Pons (tissue), 1 donor: ENCODE measurements around the gene TMEM200A.
"Not testable (repeated sequence)": the region's sequence is repeated elsewhere in the genome, so short reads cannot be mapped to it uniquely, and the experiment has no call there.

Source experiments
- DNase-seq: peaks from one replicate; pipeline ENCODE4 v3.0.0-alpha.2; 2016; ENCODE audit warnings: low spot score

The TMEM200A gene

DNA sequence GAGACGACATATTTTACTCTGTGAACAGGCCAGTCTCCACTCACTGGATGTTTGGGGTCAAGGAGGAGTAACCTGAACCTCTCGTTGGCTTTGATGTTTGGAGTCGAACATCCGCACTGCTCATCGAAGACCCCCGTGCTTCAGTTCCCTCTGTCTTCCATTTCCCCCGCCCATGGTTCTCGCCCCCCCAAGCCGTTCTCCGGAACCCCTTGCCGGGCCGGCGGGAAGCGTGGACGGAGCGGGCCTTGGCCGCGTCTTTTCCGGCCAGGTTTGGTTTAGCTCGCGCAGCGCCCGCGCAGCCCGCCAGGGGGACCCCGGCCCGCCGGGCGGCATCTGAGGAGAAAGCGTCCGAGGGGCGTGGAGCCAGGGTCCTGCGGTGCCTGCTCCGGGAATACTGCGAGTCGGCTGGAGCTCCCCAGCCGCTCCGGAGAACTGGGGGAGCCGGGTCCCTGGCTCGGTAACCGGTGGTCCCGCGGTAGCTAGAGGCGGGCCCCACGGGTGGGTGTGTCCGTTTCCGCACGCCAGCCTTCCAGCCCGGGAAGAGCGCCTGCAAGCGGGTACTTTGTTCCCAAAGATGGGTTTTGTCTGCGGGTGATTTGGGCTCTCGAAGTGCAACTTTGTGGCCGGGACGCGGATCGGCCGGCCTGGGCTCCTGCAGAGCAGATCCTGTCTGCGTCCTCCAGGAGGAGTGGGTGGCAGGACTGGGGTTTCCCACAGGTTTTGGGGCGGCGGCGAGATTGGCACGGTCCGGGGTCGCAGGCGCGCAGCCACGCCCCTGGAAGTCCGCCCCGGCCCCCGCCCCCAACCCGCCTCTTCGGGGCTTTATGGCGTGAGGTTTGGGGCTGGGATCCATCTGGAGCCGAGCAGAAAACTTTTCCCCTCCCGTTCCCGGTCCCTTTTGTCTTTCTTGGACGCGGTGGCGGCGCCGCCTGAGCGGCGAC, at the start of gene TMEM200A:
TMEM200A (plus strand) TSS at position 852 of the 941 bp plus-strand sequence. CDS start 74,406 bp downstream, outside the sequence.
- no peak for DNase-seq

DNA sequence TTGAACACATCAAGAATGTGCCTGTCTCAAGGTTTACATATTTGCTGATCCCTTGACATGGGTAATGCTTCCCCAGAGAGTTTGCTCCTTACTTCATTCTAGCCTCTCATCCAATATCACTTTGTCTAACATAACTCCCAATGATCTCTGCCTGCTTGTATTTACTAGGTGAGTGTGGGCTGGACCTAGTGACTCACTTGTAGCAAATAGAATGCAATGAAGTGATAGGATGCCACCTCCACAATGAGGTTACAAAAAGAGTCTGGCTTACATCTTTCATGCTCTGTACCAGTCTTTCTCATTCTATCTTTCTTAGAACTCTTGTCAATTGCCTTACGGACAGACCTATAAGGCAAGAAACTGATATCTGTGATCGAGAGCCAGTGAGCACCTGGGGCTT, 44.9 kb upstream of the TMEM200A start:
- no peak for DNase-seq

DNA sequence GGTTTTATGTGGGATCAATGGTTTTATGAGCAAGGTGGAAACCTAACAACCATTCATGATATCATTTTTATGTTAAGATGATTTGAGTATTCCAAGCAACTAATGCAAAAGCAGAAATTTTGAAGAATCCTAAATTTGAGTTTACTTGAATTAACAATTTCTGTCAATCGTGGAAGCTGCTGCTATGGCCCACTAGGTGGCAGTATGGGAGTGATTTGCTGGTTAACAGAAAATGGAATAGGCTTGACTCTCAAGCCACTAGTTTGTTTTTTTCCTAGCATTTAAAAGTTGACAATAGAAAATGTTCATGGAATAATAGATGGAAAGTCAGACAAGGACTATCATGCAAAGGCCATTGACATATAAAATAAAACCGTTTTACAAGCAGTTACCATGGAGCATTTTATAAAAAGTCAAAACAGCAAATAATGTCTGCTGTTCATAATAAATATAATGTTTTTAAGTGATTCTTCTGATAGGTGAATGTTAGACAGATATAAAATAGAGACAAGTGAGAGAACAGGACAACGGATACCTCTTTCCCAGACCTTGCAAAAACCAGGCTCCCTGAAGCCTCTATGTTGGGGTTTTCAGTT, 43.0 kb upstream of the TMEM200A start:
- peak; percentile 66 for DNase-seq

DNA sequence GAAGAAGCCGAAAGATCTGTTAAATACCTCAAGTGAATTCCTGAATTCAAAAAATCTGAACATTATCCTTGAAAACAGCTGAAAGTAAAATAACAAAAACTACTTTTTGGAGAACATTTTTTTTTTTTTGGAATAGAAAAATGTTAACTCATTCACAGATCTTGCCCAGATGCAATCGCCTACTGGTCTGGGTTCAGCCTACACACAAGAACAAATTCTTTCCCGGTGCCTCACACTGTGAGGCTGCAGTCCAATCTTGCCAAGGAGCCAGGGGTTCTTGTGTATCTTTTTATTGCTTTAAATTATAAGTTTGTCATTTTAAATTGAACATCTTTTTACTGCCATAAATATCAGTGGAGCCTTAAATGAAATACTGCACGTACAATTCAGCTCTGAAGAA, 41.2 kb upstream of the TMEM200A start:
- no peak for DNase-seq

DNA sequence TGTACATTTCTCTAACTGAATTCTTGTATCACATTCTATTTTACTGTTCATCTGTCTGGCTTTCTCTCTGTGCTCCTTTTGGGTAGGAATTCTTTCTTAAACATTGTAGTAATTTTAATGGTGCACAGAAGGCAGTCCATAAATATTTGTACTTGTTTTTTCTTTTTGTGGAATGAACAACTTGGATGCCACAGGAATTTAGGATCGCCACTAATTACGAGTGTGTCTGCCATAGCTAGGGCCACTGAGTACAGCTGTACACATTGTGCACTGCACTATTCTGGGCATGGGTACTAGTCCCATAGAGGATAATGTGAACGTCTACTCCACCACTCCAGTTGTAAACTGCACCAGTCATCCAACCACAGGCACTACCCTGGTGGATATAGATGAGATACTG, 39.3 kb upstream of the TMEM200A start:
- DNase-seq: no peak

DNA sequence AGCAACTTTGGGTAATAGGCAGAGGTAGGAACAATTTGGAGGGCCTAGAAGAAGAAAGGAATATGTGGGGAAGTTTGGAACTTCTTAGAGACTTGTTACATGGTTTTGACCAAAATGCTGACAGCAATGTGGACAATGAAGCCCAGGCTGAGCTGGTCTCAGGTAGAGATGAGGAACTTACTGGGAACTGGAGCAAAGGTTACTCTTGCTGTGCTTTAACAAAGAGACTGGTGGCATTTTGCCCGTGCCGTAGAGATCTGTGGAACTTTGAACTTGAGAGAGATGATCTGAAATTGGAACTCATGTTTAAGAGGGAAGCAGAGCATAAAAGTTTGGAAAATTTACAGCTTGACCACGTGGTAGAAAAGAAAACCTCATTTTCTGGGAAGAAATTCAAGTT, 28.3 kb upstream of the TMEM200A start:
- no peak for DNase-seq

DNA sequence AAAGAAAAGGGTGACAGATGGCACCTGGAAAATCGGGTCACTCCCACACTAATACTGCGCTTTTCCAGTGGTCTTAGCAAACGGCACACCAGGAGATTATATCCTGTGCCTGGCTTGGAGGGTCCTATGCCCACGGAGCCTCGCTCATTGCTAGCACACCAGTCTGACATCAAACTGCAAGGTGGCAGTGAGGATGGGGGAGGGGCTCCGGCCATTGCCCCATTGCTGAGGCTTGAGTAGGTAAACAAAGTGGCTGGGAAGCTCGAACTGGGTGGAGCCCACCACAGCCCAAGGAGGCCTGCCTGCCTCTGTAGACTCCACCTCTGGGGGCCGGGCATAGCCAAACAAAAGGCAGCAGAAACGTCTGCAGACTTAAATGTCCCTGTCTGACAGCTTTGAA, 19.5 kb upstream of the TMEM200A start:
- DNase-seq: not testable (repeated sequence)

DNA sequence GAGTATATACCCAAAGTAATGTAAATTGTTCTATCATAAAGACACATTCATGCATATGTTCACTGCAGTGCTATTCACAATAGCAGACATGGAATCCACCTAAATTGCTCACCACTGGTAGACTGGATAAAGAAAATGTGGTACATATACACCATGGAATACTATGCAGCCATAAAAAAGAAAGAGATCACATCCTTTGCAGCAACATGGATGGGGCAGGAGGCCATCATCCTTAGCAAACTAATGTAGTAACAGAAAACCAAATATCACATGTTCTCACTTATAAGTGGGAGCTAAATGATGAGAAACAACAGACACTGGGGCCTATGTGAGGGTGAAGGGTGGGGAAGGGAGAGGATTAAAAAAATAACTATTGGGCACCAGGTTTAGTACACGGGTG, 11.5 kb upstream of the TMEM200A start:
- no peak for DNase-seq

DNA sequence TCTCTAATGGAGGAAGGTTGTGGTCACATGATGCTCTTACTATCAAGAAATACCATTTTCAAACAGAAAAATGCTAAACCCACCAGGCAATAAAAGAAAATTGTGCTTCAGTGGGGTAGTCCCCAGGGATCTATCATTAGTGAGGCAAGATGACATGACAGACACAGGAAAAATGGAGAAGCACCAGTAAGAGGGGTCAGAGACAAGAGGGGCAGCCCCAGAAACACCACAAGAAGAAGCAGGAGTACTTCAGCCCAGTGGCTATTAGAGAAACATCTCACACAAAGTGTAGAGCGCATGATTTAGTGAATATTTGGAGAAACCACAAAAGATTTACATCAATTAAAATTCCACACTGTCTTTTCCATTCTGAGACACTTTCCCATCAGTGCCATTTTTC, 10.2 kb upstream of the TMEM200A start:
- DNase-seq: no peak

DNA sequence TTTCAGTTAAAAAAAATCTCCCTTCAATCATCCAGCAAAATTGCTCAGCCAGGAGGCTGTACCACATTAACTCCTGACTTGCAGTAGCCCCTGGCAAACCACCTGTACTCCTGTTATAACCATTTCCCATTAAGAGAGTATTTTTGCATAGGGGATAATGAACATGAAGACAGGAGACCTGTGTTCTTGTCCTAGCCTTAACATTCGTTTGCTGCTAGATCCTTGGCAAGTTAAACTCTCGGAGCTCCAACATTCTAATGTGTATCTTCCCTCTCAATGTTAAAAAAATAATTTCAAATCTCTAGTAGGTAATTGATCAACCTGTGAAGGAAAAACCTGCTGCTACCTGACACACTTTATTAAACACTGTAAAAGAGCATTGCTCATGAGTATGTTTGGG, 8.4 kb upstream of the TMEM200A start:
- DNase-seq: no peak

DNA sequence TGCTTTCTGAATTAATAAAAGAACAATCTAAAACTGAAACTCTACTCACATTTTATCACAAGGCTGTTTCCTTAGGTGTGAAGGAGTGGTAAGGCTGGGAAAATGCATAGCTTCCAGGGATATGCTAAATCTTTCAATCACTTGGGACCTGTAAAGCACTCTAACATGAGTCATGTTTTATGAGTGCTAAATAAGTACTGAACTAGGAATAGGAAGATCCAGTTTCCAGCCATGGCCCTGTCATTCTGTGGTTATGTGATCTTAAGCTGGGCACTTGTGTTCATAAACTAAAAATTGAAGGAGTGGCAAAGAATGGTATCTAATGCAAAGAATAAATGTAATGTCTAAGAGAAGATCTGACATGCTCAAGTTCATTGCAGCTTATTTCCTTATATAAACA, 6.1 kb upstream of the TMEM200A start:
- DNase-seq: no peak

DNA sequence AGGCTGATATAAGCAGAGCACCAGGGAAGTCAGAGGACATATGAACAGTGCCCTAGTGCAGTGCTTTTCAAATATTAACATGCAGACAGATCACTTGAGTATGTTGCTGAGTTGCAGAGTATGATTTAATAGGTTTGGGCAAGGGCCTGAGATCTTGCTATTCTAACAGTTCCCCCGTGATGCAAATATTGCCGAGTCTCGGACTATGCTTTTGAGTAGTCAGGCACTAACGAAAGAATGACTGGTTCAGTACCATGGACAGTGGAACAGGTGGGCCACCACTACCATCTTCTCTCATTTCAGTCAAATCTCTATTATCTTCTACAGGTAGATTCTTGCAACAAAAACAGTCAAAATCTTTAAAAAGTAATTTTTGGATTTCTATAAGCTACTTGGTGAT, 3.7 kb upstream of the TMEM200A start:
- DNase-seq: no peak

DNA sequence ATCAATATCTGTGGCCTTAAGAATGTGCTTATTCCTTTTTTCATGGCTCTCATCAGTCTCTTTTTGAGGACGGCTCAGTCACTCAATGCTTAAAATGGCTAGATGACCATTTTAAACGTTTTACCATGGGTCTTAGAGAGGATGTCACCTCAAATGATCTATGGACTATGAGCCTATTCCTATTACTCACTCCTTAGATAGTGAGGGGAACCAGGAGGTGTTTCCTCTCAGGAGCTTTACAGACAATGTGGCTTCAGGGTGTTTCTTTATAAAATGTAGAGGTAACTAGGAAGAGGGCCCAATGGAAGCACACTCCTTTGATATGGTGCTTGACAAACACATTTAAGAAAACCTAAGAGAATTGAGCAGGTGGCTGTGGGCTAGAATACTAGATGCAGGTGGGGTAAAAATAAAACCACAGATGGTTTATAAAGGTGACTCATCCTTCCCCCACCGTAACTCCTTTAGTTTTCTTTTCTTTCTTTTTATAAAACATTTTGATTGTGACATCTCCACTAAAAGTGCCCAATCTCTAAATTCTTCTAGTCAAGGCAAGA, 1.5 kb upstream of the TMEM200A start:
- no peak for DNase-seq

DNA sequence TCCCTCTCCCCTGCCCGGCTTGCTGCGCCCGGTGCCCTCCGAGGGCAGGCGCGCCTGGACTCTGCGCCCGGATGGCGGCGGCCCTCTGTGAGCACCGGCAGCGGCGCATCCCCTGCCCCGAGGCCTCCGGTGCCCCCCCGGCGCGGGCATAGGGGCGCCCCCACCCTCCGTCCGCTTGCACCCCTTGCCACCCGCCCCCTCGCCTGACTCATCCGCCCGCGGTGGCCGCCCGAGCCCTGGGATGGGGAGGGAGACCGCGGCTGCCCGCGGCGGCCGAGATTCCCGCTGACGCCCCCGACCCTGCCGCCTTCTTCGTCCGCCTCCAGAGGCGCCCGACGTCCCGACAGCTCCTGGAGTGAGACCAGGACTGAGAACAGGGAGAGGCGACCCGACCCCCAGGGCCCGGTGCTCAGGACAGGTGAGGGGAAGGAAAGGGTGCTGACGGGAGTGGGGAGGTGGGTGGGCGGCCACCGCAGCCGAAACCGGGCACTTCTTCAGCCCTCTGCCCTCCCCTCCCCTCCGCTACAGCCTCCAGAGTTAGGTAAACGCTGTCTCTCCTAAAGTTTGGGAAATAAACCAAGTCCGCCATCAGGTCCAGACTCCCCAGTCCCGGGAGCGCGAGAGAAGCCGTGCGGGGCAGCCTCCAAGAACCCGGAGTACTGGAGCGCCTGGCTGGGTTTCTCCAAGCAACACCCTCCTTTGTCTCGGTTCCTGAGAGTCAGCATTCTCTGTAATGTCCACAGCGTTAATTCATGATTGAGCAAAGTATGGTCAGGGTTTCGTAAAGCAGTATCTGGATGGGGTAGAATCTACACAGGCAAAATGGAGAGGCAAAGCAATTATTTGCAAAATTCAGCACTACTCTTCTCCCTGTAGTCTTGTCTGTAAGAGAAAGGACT, 539 bp downstream of the TMEM200A start:
- no peak for DNase-seq

DNA sequence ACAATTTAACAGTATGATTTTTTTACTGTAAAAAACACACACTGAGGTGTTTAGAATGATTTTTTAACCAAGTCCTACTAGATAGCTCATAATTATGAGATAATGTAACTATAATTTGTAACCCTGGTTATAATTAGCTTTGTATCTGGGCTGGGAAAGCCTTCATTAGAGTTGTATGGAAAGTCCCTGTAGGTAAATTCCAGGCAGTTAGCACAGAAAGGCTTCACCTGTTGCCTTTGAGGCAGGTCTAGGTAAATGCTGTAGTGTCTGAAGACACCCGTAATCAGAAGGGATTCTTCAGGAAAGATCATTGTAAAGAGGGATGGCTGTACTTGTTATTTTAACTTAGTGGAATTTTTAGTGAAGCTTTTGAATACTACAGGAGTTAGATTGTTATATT, 1.9 kb downstream of the TMEM200A start:
- no peak for DNase-seq

DNA sequence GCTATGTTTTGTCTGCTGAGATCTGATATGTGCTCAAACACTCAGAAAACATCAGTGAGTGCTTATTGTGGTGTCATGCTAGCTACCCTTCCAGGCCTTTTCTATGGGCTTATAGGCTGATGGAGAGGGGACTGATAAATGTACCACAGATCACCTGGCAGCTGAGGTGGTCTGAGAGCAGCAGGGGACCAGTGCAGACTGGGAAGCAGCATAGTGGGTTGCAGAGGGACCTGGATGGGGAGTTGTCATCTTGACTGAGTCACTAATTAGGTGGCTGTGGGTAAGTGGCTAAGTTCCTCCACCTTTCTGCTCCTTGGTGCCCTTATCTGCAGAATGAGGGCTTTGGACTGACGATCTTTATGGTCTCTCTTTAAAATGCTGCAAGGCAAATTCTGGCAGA, 2.8 kb downstream of the TMEM200A start:
- no peak for DNase-seq

DNA sequence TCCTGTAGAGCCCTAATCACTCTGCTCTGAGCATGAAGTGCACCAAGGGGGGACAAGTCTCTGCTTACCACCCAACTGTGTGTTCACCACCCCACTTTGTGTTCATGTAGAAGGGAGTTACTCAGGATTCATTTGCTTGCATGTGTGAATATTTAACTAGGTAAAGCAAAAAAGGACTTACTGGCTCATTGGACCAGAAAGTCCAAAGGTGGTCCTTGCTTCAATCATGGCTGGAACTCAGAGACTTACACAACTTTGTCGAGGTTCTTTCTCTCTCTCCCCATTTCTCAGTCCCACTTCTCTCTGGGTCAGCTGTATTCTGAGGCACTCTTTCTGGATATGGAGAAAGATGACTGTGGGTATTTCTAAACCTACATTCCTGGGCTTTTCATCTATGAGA, 4.0 kb downstream of the TMEM200A start:
- DNase-seq: no peak

DNA sequence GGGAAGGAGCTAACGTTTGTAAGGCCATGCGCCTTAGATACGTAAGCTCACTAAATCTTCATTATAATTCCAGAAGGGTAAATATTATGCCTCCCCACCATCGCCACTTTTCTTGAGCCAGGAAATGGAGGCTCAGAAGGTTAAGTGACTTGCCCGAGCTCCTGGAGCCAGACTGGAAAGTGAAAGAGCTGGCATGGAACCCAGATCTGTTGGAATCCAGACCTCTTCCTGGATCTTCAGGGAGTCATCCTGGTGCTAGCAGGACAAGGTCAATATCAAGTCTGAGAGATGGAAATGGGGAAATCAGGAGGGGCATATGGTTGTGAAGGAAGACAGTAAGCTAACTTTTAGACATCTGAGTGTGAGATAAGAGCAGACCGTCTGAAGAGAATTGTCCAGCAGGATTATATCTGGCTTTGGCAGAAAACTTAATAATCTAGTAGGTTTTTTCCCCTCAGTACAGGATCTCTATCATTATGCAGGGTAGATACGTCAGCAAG, 6.2 kb downstream of the TMEM200A start:
- DNase-seq: no peak

DNA sequence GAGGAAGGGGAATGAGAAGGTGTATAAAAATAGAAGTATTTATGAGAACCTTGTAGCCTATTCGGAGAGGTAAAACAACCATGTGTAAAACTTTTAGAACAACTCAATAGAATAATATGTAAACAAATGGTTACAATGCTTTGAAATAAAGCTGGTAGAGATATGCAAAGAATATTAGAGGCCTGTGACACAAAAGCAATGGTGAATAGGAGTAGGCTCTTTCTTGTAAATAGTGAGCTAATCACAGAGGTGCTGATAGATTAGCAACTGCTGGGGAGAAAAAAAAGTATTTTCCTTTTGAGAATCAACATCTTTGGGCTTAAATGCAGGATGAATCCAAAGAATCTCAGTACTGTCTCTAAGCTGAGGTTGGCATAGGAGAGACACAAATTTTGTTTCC, 7.0 kb downstream of the TMEM200A start:
- DNase-seq: no peak

DNA sequence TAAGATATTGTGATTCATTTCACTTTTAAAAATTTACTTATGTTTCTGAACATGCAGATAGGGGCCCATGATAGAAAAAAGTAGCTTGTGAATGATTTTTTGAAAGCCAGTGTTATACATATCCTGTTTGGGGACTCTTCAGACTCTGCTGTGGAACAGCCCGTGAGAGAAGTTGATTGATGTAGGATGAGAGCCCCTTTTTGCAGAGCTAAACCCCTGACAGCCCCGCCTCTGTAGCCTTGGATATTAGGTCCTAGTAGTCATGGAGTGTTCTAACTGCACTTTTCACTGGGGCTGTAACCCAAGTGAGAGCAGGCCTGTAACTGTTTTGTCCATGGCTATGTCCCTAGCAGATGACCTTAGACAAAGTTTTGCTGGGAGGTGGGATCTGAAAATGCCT, 8.2 kb downstream of the TMEM200A start:
- no peak for DNase-seq

DNA sequence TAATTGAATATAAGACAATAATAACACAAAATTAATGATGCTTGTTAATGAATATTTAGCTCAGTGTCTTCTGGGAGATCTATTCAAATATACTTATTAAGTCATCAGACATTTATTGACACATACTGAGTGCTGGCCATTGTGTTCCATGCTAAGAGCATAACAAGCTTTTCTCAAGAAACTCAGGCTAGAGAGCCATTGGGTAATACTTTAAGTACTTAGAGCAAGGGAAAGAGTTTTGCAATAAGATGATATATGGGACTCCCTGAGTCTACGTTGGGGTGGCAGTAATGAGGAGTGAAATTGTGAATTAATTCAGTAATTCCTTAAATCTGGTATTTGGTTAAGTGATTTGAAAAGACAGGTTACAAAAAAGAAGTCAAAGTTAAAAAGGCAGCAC, 11.1 kb downstream of the TMEM200A start:
- no peak for DNase-seq

DNA sequence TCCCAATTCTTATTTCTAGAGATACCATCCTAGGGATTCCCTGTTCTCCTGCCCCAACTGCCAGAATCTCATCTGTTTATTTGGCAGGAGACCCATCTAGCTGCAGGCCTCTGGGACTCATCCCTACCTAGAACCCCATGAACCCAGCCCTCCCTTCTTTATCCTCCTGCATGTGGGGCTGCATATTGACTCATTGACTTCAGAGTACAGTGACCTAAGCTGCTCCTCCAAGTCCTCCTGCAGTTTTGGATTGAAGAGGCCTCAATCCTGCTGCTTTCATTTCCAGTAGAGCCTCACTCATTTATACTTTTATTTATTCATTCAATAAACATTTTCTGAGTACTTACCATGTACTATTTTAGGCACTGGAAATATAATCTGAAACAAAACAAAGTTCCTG, 11.6 kb downstream of the TMEM200A start:
- no peak for DNase-seq
